ENCODE measurements around the gene BMP6.

The BMP6 gene

GRCh38 chr6:7851780-7852179 is 125.9 kb downstream of the BMP6 start:
- Histone ChIP-seq H3K9me3 (peaks cover 3% of the 10 kb centered on the region; the same call in 1 of the 2 replicates), H3K36me3 (replicated peaks) (no peaks in the 10 kb centered on the region), H3K4me1 (no peaks in the 10 kb centered on the region), H3K4me3 (no peak overlapping the region), H3K27me3 (ENCODE audit: low read depth) (no peaks in the 10 kb centered on the region)
- in situ Hi-C loops (cut with MboI; ENCODE audit: low sequenced_read_pairs): no loop called here
- DNase-seq (ENCODE audit: low spot score in 2 of 2): no peak

DNA sequence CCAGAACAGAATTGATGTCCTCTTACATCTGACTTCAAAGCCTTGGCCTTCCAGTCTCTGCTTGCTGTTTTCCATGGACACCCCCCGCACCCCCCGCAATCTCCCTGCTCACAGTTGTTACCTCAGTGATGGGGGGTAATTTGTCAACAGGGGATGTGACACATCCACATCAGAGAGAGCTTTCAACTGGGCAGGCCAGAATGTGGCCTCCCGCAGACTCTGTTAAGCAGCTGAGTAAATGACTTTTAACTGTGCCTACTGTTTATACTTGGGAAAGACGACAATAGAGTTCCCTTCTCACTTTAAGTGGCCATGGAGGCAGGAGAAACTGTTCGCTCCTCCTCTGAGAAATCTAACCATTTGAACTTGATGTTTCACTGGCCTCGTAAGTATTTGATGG is 133.7 kb downstream of the BMP6 start:
- no peaks in the 10 kb centered on the region for H3K36me3 ChIP-seq (replicated peaks)

GRCh38 chr6:7865781-7866180 is 139.9 kb downstream of the BMP6 start:
- no peaks in the 10 kb centered on the region for H3K4me1 ChIP-seq
- H3K36me3 ChIP-seq (replicated peaks): no peaks in the 10 kb centered on the region
- H3K9me3 ChIP-seq: no peaks in the 10 kb centered on the region
- no peak for DNase-seq (ENCODE audit: low spot score in 2 of 2)
- H3K4me3 ChIP-seq: no peak overlapping the region
- in situ Hi-C loops (cut with MboI; ENCODE audit: low sequenced_read_pairs): no loop called here
- no peaks in the 10 kb centered on the region for H3K27me3 ChIP-seq (ENCODE audit: low read depth)

More for the DNA sequence above, 133.7 kb downstream of the BMP6 start:
- in situ Hi-C loops (cut with MboI; ENCODE audit: low sequenced_read_pairs): no loop called here
- Histone ChIP-seq H3K4me1 (no peaks in the 10 kb centered on the region), H3K27me3 (ENCODE audit: low read depth) (no peaks in the 10 kb centered on the region), H3K9me3 (no peaks in the 10 kb centered on the region), H3K4me3 (no peak overlapping the region)
- no peak for DNase-seq (ENCODE audit: low spot score in 2 of 2)

GRCh38 chr6:7866526-7866925 is 140.6 kb downstream of the BMP6 start:
- Histone ChIP-seq H3K4me1 (no peaks in the 10 kb centered on the region), H3K4me3 (no peak overlapping the region), H3K27me3 (ENCODE audit: low read depth) (no peaks in the 10 kb centered on the region), H3K36me3 (replicated peaks) (no peaks in the 10 kb centered on the region), H3K9me3 (no peaks in the 10 kb centered on the region)
- in situ Hi-C loops (cut with MboI; ENCODE audit: low sequenced_read_pairs): no loop called here
- DNase-seq (ENCODE audit: low spot score in 2 of 2): no peak

DNA sequence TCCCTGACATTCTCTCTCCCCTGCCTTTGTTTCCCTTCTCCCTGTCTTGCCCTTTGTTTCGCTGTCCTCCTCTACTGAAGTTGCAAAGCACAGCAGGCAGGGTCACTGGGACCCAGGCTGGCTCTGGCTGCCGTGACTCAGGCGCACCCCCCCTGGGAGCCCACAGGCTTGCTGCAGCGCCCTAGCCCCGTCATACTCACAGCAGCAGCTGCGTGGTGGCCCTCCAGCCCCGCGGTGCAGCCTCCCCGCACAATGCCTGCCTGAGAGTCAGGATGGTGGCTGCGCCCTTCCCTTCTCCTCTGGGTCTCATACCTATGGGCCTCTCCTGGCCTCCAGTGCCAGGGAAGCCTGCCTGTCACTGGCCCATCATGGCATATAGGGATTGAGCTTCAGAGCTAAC is 143.0 kb downstream of the BMP6 start:
- H3K9me3 ChIP-seq: no peaks in the 10 kb centered on the region; the same call in 1 of the 2 replicates
- H3K4me3 ChIP-seq: no peak overlapping the region
- no peaks in the 10 kb centered on the region for H3K4me1 ChIP-seq
- in situ Hi-C loops (cut with MboI; ENCODE audit: low sequenced_read_pairs): no loop called here
- no peaks in the 10 kb centered on the region for H3K27me3 ChIP-seq (ENCODE audit: low read depth)
- DNase-seq (ENCODE audit: low spot score in 2 of 2): no peak
- H3K36me3 ChIP-seq (replicated peaks): no peaks in the 10 kb centered on the region

- Histone ChIP-seq H3K9me3 (no peaks in the 10 kb centered on the region; the same call in 1 of the 2 replicates), H3K4me1 (no peaks in the 10 kb centered on the region), H3K36me3 (replicated peaks) (peaks cover 27% of the 10 kb centered on the region), H3K27me3 (ENCODE audit: low read depth) (no peaks in the 10 kb centered on the region), H3K4me3 (no peak overlapping the region)
- in situ Hi-C loops (cut with MboI; ENCODE audit: low sequenced_read_pairs): loop anchor here (25.0 kb wide), 2 partner anchors 466 to 591 kb away; no protein-coding TSS in a partner anchor
- no peak for DNase-seq (ENCODE audit: low spot score in 2 of 2)
These were observed 152.6 kb downstream of the BMP6 start for GRCh38 chr6:7878401-7878964.

DNA sequence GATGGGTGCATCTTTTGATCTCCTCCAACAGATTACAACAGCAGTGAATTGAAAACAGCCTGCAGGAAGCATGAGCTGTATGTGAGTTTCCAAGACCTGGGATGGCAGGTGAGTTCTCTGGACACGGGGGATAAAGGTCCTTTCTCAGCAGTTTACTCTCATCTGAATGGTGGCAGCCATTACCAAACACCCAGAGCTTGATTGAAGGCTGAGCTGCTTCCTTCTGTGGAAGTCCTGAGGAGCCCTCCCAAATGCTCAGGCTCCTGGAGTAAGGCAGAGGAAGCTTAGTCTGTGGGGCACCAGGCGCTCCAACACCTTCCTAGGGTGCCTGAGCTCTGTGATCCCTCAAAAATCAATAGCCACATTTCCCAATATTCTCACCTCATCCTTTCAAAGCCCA is 153.1 kb downstream of the BMP6 start:
- Histone ChIP-seq H3K4me1 (no peaks in the 10 kb centered on the region), H3K4me3 (no peak overlapping the region), H3K9me3 (no peaks in the 10 kb centered on the region), H3K27me3 (ENCODE audit: low read depth) (no peaks in the 10 kb centered on the region), H3K36me3 (replicated peaks) (peaks cover 33% of the 10 kb centered on the region)
- no peak for DNase-seq (ENCODE audit: low spot score in 2 of 2)
- in situ Hi-C loops (cut with MboI; ENCODE audit: low sequenced_read_pairs): loop anchor here (25.0 kb wide), 2 partner anchors 467 to 592 kb away; no protein-coding TSS in a partner anchor

DNA sequence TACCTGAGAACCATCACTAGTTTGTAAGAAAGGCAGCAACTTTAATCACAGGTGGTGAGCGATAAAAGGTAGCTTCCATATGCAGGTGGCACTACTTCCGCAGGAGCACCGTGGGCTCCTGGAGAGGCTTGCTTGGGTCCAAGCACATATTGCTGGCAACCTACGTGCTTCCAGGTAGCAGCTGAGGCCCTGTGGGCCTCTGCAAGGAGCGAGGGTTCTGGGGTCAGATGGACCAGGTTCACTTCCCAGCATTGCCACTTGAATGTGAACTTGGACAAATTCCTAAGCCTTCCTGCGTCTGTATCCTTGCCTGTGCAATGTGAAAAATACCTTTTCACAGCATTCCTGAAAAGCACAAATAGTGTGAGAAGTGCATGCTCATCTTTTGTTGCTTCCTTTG is 153.7 kb downstream of the BMP6 start:
- no peak for DNase-seq (ENCODE audit: low spot score in 2 of 2)
- Histone ChIP-seq H3K36me3 (replicated peaks) (peaks cover 38% of the 10 kb centered on the region), H3K4me1 (no peaks in the 10 kb centered on the region), H3K4me3 (no peak overlapping the region), H3K9me3 (no peaks in the 10 kb centered on the region), H3K27me3 (ENCODE audit: low read depth) (no peaks in the 10 kb centered on the region)
- in situ Hi-C loops (cut with MboI; ENCODE audit: low sequenced_read_pairs): loop anchor here (25.0 kb wide), 2 partner anchors 467 to 592 kb away; no protein-coding TSS in a partner anchor

DNA sequence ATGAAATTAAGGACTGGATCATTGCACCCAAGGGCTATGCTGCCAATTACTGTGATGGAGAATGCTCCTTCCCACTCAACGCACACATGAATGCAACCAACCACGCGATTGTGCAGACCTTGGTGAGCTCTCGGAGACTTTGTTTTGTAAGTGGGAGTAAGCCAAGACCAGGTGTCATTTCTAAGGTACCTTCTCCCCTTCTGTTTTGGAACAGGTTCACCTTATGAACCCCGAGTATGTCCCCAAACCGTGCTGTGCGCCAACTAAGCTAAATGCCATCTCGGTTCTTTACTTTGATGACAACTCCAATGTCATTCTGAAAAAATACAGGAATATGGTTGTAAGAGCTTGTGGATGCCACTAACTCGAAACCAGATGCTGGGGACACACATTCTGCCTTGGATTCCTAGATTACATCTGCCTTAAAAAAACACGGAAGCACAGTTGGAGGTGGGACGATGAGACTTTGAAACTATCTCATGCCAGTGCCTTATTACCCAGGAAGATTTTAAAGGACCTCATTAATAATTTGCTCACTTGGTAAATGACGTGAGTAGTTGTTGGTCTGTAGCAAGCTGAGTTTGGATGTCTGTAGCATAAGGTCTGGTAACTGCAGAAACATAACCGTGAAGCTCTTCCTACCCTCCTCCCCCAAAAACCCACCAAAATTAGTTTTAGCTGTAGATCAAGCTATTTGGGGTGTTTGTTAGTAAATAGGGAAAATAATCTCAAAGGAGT is 154.2 kb downstream of the BMP6 start:
- Histone ChIP-seq H3K36me3 (replicated peaks) (peaks cover 44% of the 10 kb centered on the region), H3K27me3 (ENCODE audit: low read depth) (no peaks in the 10 kb centered on the region), H3K4me3 (no peak overlapping the region), H3K9me3 (no peaks in the 10 kb centered on the region), H3K4me1 (no peaks in the 10 kb centered on the region)
- in situ Hi-C loops (cut with MboI; ENCODE audit: low sequenced_read_pairs): loop anchor here (25.0 kb wide), 2 partner anchors 468 to 593 kb away; no protein-coding TSS in a partner anchor
- DNase-seq (ENCODE audit: low spot score in 2 of 2): no peak

DNA sequence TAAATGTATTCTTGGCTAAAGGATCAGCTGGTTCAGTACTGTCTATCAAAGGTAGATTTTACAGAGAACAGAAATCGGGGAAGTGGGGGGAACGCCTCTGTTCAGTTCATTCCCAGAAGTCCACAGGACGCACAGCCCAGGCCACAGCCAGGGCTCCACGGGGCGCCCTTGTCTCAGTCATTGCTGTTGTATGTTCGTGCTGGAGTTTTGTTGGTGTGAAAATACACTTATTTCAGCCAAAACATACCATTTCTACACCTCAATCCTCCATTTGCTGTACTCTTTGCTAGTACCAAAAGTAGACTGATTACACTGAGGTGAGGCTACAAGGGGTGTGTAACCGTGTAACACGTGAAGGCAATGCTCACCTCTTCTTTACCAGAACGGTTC is 154.8 kb downstream of the BMP6 start:
- Histone ChIP-seq H3K27me3 (ENCODE audit: low read depth) (no peaks in the 10 kb centered on the region), H3K36me3 (replicated peaks) (peaks cover 50% of the 10 kb centered on the region), H3K4me3 (no peak overlapping the region), H3K9me3 (no peaks in the 10 kb centered on the region), H3K4me1 (no peaks in the 10 kb centered on the region)
- no peak for DNase-seq (ENCODE audit: low spot score in 2 of 2)
- in situ Hi-C loops (cut with MboI; ENCODE audit: low sequenced_read_pairs): loop anchor here (25.0 kb wide), 2 partner anchors 468 to 593 kb away; no protein-coding TSS in a partner anchor

DNA sequence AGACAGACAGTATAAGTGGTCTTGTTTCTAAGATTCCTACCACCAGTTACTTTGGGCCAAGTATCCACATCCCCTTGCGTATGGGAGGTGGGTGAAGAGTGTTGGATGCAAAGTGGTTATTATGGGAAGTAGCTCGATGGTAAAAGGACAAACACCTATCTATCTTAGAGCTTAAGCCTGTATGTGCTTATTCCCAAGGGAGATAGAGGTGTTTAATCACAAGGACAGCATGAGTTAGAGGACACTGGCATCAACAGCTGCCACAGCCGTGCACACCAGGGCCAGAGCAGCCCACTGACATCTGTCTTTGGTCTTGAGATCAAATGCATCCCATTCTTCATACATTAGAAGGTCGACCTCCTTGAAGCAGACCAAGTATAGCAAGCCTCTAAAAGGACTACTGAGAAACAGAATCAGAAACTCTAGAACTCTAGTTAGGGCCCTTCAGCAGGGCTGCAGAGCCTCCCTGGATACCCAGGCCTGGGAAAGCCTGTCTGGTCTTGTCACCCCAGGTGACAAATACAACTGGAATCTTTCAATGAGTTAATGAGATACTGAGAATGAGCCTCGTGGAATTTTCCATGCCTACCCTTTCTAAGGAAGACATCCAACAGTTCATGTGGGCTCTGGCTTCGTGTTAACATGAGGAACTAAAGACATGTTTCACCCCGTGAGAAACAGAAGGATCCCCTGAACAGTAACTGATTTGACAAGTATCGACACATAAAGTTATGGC is 156.0 kb downstream of the BMP6 start:
- no peaks in the 10 kb centered on the region for H3K27me3 ChIP-seq (ENCODE audit: low read depth)
- H3K36me3 ChIP-seq (replicated peaks): peaks cover 60% of the 10 kb centered on the region
- no peaks in the 10 kb centered on the region for H3K9me3 ChIP-seq
- no peaks in the 10 kb centered on the region for H3K4me1 ChIP-seq
- no peak overlapping the region for H3K4me3 ChIP-seq
- in situ Hi-C loops (cut with MboI; ENCODE audit: low sequenced_read_pairs): loop anchor here (25.0 kb wide), 2 partner anchors 470 to 595 kb away; no protein-coding TSS in a partner anchor
- DNase-seq (ENCODE audit: low spot score in 2 of 2): no peak

DNA sequence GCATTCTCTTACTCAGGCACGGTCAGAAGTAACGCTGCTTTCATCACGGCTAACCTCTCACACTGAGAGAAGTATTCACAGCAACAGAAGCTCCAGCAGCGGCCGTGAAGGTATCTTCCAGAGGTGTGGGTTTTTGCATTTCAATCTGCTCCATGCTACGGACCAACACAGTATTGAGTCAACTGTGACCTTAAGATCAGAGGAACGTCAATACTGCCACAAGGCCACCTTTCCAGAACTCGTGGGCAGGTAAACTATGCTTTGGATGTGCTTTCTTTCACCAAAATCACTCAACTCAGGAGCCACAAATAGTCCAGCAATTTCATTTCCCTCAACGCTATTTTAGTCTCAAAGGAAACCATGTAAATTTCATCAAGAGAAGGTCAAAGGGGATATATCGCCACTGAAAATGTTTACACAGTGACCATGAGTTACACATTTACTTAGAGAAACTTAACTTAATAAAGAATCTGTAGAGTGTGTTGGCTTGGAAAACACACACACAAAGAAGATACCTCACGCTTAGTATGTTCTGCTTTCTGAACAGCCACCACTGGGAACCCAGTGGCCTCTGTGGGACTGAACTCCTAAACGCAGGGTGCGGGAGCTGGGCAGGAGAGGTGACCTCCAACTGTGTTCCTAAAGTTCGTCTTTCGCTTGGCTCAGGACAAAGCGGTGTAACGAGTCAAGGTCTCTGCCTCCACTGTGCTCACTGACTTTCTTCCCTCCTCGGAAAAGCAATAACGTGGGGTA is 156.8 kb downstream of the BMP6 start:
- Histone ChIP-seq H3K9me3 (no peaks in the 10 kb centered on the region), H3K27me3 (ENCODE audit: low read depth) (no peaks in the 10 kb centered on the region), H3K4me1 (no peaks in the 10 kb centered on the region), H3K36me3 (replicated peaks) (peaks cover 68% of the 10 kb centered on the region), H3K4me3 (no peak overlapping the region)
- DNase-seq (ENCODE audit: low spot score in 2 of 2): no peak
- in situ Hi-C loops (cut with MboI; ENCODE audit: low sequenced_read_pairs): loop anchor here (25.0 kb wide), 2 partner anchors 470 to 595 kb away; no protein-coding TSS in a partner anchor

DNA sequence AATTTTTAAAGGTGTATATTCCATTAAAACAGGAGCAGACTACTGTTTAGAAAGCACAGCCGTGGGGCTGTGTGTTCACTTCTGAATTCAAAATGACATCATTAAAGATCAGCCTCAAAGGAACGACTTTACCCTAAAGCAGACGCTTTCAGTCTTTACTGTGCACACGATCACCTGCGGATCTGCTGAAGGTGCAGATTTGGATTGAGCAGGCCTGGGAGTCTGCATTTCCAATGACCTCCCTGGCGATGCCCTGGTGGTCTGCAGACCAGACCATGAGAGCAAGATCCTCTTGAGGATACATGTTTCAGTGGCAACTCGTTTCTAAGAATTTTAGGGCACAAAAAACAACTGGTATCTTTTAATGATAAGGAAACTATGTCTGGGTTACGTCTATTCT is 157.5 kb downstream of the BMP6 start:
- no peak for DNase-seq (ENCODE audit: low spot score in 2 of 2)
- peaks cover 75% of the 10 kb centered on the region for H3K36me3 ChIP-seq (replicated peaks)

More for the DNA sequence above, 157.5 kb downstream of the BMP6 start:
- Histone ChIP-seq H3K4me1 (no peaks in the 10 kb centered on the region), H3K27me3 (ENCODE audit: low read depth) (no peaks in the 10 kb centered on the region), H3K9me3 (no peaks in the 10 kb centered on the region), H3K4me3 (no peak overlapping the region)
- in situ Hi-C loops (cut with MboI; ENCODE audit: low sequenced_read_pairs): loop anchor here (25.0 kb wide), 2 partner anchors 471 to 596 kb away; no protein-coding TSS in a partner anchor

All from HAP-1 (cell line).